Measurements from ENCODE around the gene MGLL. TPM values are rescaled to one million over a fixed set of nuclear protein-coding genes. Genes with fewer than 3 reads are reported as not detected.
"Not testable (repeated sequence)": the region's sequence is repeated elsewhere in the genome, so short reads cannot be mapped to it uniquely, and the experiment has no call there.

Gene MGLL
- total RNA-seq, 1 donor from 2014 or later: 83.5 TPM

DNA sequence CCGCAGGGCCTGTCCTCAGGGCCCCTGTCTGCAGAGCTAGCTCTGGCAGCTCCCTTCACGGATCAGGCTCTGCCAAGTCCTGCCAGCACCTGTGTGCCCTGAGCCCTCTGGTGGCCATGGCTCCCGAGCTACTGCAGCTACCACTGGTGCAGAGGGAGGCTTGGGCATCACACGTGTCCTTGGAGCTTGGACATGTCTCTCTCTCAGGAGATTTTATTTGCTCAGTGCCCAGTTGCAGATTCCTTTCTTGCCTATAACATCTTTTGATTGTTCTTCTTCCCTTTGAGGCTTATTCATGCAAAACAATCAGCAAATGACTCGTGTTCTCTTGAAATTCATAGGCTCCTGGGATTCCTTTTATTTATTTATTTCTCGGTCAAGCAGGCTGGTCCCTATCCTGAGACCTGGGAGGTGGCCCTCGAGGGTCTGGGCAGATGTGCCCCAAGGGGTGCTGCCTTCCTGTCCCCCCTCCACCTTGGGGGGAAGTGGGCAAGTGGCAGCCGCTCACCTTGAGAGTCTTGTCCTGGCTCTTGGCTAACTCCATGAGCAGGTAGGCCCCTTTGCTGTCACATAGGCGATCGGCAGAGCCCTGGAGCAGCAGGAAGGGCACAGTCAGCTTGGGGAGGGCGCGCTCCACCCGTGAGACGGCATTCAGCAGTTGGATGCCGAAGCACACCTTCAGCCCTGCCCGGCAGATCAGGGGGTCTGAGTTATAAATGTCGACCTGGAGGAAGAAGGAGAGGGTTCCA lies 127.7 kb downstream of the MGLL start:
- ATAC-seq (ENCODE audit: poor library complexity) (peak; percentile 25), DNase-seq (peak; percentile 81)
- intact Hi-C loops (cut with DNase I): loop anchor here (5.0 kb wide), 2 partner anchors 53 to 128 kb away; partner anchors contain the start of gene MGLL

DNA sequence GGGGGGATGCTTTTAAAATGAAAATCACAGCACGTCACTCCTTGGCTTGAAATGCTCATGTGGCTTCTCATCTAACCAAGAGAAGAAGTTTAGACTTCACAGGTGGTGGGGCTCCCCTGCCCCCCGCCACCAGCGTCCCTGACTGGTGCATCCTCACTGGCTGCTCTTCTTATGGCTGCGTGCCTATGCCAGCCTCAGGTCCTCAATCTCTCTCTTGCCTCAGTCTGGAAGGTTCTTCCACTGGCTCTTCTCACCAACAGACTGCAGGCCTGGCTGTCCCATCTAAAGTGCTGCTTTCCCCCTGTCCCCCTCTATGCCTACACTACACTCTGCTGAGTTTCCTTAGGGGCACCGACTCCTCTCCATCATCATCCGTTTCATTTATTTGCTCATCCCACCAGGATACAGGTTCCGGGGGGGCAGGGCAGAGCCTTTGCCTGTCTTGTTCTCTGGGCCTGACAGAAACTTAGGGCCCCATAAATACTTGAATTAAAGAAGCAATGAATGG lies 128.9 kb downstream of the MGLL start:
- peak; percentile 17 for DNase-seq
- intact Hi-C loops (cut with DNase I): no loop called here

DNA sequence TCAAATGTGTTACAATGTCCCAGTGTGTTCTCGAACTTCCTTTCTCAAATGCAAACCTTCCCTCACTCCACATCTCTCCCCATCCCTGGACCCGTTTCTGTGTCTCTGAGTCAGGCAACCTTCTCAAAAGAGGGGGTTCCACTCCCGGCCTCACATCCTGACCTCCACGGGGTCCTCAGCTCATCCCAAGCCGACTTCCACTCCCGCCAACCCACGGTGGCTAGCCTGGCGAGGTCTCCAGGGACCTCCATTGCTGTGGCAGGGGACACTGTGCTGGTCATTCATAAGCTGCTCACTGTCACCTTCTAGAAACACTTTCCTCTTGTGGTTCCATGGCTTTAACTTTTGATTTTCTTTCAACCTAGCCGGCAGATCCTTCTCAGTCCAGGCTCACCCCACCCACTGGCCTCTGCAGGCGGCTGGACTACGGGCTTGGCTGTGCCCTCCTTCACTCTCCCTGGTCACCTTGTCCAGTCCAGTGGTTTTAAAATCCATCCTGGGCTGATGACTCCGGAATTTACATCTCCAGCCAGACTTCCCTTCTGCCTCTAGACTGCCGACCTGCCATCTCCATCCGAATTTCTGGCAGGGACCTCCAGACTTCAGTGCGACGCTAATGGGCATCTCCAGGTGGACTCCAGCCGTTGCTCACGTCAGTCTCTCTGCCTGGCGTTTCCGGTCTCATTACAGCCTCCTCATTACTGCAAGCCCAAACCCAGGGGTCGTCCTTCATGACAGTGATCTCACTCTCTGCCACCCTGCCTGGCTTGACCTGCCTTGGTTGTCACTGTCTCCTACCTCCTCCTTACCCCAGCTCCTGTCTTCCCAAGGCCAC lies 129.6 kb downstream of the MGLL start:
- intact Hi-C loops (cut with DNase I): no loop called here
- ATAC-seq (ENCODE audit: poor library complexity) (no peak), DNase-seq (peak; percentile 9)

More for the DNA sequence above, 128.9 kb downstream of the MGLL start:
- ATAC-seq (ENCODE audit: poor library complexity): no peak

DNA sequence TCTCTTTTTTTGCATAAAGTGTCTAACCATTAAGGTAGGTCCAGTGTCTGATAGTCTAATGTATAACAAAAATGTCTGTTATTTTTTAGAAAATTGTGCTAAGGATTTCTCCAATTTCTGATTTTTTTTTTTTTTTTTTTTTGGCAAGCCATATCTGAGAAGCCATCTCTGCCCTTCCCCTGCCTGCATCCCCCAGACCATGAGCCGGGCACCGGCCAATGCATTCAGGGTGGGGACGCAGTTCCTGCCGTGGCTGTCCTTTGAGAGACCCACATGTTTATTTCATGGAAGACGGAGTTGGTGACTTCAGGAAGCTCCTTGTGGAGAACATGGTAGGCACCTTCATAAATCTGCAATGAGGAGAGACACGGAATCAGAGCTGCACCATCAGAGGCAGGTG lies 130.3 kb downstream of the MGLL start:
- DNase-seq: peak; percentile 12
- intact Hi-C loops (cut with DNase I): no loop called here
- ATAC-seq (ENCODE audit: poor library complexity): no peak

DNA sequence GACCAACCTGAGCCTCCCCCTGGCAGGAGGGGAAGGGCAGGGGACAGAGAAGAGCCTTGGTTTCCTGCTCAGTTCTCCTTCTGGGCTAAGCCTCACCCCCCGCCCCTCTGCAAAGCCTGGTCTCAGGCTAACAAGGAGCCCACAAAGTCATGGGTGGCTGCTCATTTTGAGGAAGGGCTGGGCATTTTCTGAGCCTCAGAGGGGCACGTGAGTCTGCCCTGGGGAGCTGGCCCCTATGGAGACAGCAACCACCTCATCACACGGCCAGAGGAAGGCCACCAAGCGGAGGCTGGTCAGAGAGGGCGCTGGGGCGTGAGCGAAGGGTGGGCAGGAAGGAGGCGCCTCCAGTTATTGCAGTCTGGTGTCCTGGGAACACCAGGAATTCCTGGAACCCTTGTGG lies 130.8 kb downstream of the MGLL start:
- no peak for ATAC-seq (ENCODE audit: poor library complexity)
- peak; percentile 24 for DNase-seq
- intact Hi-C loops (cut with DNase I): no loop called here

DNA sequence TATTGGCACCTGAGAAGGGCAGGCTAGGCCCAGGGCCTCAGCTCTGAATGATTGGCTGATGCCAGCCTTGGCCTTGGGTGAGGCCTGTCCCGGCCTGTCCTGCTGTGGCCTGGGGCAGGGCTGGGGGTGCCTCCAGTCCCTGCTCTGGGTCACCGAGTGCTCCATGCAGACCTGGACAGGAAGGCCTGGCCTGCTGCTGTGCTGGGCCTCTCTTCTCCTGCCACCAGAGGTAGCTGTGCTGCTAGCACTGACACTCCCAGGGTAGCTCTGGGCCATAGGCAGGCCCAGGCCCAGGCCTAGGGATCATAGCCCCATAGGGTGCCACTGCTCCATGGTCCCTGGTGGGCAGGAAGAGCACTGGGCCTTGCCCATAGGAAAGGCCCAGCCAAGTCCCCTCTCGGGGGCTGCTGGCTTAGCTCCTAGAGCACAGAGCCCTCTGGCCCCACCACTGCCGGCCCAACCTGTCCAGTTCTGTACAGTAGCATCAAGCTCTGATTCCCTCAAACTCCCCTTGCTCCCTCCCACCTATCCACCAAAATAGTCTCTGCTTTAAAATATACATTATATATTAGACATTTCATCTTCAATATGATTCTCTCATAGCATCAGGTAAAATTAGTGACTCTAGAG lies 131.4 kb downstream of the MGLL start:
- DNase-seq: peak; percentile 51
- peak; percentile 51 for ATAC-seq (ENCODE audit: poor library complexity)
- intact Hi-C loops (cut with DNase I): no loop called here

DNA sequence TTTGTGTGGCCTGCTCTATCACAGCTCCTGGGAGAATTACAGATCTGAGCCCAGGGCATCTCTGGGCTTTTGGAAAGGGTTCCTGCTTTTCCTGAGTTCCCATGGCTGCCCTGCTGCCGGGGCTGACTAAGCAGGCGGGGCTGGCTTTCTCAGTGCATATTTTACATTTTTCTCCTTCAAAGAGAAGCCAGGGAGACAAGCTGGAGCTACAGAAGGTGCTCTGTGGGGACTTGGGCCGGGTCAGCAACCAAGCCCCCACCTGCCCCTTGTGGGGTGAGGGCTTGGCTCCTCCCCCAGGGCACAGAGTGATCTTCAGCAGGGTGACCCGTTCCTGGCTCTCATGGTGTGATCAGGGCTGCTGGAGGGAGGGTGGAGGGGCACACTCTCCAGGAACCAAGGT lies 132.2 kb downstream of the MGLL start:
- DNase-seq: peak; percentile 32
- no peak for ATAC-seq (ENCODE audit: poor library complexity)
- intact Hi-C loops (cut with DNase I): no loop called here

DNA sequence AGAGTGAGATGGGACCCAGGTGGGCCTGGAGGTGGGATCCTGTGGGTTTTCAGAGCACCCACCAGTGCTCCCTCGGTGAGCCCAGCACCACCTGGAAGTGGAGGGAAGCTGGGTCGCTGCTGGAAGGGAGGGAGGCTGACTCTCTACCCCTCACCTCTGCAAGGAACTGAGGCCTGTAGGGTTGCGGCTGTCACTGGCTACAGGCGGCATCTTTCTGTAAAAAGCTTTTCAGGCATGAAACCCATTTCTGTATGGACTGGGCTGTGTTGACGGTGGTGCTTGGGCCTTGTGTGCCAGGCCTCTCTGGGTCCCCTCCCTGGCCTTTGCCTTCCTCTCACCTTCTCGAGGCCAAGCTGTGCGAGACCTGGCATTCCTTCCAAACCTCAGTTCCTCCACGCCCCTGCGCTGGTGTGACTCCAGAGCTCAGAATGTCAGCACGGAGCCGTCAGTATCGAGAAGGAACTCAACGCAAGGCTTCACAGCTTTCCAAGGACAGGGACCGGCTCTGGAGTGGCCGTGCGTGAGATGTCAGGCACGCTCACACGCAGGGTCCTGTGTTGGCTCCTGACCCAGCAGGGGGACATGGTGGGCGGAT lies 133.0 kb downstream of the MGLL start:
- intact Hi-C loops (cut with DNase I): no loop called here

DNA sequence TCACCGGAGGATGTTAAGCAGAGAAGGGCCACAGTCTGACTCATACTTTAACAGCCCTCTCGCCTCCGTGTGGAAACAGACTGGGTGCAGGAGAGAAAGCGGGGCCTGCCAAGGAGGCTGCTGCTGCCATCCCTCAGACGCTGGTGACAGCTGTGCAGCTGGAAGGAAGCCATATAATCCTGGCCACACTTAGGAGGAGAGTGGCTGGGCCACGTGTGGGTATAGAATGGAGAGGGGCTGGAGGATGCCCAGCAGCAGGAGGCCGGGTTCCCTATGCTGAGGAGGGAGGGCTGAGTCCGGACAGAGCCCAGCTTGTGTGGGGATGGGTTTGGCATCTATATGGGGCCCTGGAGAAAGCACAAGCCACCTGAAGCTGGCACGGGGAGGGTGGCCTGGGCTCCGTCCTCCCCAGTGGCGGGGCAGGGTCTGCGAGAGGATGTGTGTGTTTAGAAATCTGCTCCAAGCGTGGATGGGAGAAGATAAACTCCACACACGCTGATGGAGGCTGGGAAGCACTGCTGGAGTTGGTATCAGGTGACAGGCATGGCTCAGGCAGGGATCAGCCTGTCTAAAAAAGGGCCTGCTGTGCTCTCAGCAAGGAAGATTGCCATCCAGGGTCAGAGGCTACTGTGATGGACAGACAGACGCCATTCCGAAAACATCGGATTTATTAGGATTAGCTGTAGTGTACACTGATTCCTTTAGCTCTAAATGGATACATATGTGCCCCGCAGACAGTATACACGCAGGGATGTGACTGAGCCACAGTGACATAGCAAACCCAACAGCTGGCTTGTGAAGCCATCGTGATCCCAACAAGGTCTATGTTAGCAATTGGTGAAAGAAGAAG lies 133.7 kb downstream of the MGLL start:
- DNase-seq: peak; percentile 48
- ATAC-seq (ENCODE audit: poor library complexity): peak; percentile 56
- intact Hi-C loops (cut with DNase I): no loop called here

More for the DNA sequence above, 133.0 kb downstream of the MGLL start:
- ATAC-seq (ENCODE audit: poor library complexity) (no peak), DNase-seq (peak; percentile 34)

DNA sequence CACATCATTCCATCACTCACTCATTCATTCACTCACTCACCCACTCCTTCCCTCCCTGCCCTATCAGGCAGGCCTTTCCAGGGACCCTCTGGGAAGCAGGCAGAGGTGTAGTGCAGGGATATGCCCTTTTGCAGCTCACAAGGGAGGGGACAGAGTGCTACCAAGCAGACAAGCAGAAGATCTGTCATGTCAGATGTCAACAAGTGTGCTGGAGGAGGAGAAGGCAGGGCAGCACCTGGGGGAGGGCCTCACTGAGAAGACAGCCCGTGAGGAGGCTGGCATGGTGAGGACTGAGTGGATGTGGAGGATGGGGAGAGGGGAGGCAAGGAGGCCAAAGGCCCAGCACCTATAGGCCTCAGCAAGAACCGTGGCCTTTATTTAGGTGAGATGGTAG lies 134.3 kb downstream of the MGLL start:
- peak; percentile 4 for DNase-seq
- ATAC-seq (ENCODE audit: poor library complexity): no peak
- intact Hi-C loops (cut with DNase I): no loop called here

DNA sequence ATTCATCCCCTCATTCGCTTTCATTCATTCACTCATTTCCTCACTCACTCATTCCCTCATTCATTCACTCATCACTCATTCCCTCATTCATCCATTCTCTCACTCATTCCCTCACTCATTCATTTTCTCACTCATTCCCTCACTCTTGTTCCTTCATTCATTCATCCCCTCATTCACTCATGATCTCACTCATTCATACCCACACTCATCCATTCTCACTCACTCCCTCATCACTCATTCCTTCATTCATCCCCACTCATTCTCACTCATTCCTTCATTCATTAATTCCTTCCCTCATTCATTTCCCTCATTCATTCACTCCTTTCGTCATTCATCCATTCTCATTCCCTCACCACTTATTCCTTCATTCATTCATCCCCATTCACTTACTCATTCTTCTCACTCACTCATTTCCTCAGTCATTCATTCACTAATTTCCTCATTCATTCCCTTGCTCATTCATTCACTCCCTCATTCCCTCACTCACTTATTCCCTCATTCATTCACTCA lies 135.0 kb downstream of the MGLL start:
- no peak for ATAC-seq (ENCODE audit: poor library complexity)
- no peak for DNase-seq
- intact Hi-C loops (cut with DNase I): no loop called here

DNA sequence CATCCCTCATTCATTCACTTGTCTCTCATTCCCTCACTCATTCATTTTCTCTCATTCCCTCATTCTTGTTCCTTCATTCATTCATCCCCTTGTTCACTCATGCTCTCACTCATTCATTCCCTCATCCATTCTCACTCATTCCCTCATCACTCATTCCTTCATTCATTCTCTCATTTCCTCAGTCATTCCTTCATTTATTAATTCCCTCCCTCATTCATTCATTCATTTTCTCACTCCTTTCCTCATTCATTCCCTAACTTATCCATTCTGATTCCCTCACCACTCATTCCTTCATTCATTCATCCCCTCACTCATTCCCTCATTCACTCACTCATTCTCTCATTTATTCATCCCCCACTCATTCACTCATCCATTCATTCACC lies 135.8 kb downstream of the MGLL start:
- ATAC-seq (ENCODE audit: poor library complexity): no peak
- intact Hi-C loops (cut with DNase I): no loop called here
- DNase-seq: no peak

DNA sequence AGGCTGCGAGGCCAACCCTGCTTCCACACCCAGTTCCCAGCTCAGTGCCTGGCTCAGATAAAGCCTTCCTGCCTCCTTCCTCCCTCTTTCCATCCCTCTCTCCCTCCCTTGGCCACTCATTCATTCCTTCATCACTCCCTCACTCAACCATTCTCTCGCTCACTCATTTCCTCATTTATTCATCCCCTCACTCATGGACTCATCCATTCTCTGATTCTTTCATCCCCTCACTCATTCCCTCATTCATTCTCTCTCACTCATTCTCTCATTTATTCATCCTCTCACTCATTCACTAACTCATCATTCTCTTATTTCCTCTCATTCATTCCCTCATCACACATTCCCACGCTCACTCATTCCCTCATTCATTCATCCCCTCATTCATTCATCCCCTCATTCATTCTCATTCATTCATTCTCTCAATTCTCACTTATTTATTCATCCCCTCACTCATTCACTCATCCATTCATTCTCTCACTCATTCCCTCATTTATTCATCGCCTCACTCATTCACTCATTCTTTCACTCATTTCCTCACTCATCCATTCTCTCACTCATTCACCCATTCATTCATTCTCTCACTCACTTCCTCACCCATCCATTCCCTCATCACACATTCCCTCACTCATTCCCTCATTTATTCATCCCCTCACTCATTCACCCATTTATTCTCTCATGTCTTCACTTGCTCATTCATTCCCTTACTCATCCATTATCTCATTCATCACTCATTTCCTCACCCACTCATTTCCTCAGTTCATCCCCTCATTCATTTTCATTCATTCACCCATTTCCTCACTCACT lies 136.4 kb downstream of the MGLL start:
- intact Hi-C loops (cut with DNase I): no loop called here
- DNase-seq (no peak), ATAC-seq (ENCODE audit: poor library complexity) (no peak)

DNA sequence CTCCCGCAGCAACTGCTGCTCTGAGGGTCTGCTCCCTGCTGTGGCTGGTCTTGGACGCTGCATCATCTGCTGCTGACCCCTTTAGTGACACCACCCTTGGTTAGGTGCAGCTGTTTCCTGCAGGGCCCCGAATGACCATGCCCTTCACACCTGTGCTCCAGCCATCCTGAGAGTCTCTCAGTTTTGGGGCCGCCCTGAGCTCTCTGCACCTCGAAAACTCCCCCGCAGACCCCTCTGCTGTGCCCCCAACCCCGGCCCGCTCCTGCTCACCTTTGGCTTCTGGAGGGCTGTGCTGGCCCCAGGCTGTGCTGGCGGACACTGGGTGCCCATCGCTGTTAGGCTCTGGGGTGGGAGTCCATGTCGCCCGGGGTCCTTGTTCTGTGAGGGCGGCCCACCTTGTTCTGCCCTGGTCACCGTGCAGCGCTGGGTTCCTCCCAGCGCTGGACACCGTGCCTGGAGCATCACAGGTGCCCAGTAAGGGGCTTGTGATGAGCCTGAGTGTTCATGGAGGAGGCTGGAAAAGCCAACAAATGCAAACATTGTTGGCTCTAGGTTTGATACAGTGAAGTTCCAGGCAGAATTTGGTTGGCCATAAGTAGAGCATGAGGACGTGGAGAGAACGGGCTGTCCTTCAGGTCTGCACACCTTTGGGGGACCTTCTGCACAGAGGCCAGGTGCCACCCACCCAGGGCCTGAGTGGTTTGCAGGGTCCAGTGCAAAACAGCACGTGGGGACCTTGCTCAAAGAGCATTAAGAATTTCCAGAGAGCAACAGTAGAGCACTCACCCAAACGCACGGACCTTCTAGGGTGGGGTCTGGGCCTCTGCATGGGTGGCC lies 137.2 kb downstream of the MGLL start:
- ATAC-seq (ENCODE audit: poor library complexity) (no peak), DNase-seq (peak; percentile 31)
- intact Hi-C loops (cut with DNase I): no loop called here

DNA sequence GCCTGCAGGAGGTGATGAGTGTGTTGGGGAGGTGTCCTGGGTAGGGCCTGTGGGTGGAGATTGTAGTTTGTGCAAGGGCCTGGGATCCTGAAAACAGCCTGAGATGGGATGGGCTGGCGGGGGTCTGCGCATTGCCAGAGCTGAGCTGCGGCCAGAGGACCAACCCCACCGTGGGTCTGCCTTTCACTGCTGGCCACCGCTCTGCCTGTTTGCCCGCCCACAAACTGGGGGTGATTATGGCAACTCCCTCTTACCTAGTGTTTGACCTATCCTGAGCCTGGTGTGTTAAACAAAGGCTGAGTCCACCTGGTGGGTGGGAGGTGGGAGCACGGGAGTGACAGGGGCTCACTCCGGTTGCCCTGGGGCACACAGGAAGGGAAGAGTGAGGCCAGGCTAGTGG lies 139.8 kb downstream of the MGLL start:
- peak; percentile 39 for DNase-seq
- ATAC-seq (ENCODE audit: poor library complexity): no peak
- intact Hi-C loops (cut with DNase I): no loop called here

DNA sequence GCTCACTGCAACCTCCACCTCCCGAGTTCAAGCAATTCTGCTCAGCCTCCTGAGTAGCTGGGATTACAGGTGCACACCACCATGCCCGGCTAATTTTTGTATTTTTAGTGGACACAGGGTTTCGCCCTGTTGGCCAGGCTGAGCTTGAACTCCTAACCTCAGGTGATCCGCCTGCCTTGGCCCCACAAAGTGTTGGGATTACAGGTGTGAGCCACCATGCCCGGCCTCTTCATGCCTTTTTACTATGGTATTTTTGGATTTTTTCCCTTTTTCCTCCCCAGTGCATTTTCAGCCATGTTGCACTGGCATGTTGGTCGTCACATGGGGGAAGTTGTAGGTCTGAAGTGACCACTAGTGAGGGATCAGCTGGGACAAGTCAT lies 140.2 kb downstream of the MGLL start:
- DNase-seq: peak; percentile 15
- ATAC-seq (ENCODE audit: poor library complexity); intact Hi-C loops (cut with DNase I): not testable (repeated sequence)

All from Right ventricle myocardium superior (tissue), 1 donor.